ENCODE measurements around the gene HPS5. TPM values are rescaled to one million over a fixed set of nuclear protein-coding genes. Genes with fewer than 3 reads are reported as not detected.
A peak's percentile ranks its signal among the peaks of the same experiment; 100 is the strongest.

The HPS5 gene
- total RNA-seq, 6 experiments from 2014 or later, result 31.4 to 41.5 (median 34.4) TPM

DNA sequence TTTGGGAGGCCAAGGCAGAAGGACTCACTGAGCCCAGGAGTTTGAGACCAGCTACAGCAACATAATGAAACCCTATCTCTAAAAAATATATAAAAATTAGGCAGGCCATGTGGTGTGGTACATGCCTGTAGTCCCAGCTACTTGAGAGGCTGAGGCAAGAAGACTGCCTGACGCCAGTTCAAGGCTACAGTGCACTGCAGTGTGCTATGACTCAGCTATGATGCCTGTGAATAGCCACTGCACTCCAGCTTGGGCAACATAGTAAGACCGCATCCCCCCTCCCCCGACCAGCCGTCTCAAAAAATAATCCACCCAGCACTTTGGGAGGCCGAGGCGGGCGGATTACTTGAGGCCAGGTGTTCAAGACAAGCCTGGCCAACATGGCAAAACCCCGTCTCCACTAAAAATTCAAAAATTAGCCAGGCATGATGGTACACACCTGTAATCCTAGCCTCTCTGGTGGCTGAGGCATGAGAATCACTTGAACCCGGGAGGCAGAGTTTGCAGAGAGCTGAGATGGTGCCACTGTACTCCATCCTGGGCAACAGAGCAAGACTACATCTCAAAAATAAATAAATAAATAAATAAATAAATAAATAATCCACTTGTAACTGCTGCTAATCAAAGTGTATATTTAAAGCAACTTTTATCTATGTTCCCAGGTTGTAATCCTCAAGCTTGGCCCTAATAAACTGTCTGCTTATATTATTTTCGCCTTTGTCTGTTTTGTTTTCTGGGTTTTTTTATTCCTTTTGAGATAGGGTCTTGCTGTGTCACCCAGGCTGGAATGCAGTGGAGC lies 7.8 kb downstream of the HPS5 start:
- Mint-ChIP-seq H3K27me3 (ENCODE audit: insufficient read depth) (no peaks in the 10 kb centered on the region), H3K4me3 (no peak overlapping the region), H3K4me1 (ENCODE audit: low read depth) (peaks cover 59% of the 10 kb centered on the region), H3K9me3 (no peaks in the 10 kb centered on the region), H3K27ac (peak overlapping the region; percentile 60), H3K36me3 (ENCODE audit: low read depth) (peaks cover 55% of the 10 kb centered on the region)
- TF ChIP-seq, protein P1, sequence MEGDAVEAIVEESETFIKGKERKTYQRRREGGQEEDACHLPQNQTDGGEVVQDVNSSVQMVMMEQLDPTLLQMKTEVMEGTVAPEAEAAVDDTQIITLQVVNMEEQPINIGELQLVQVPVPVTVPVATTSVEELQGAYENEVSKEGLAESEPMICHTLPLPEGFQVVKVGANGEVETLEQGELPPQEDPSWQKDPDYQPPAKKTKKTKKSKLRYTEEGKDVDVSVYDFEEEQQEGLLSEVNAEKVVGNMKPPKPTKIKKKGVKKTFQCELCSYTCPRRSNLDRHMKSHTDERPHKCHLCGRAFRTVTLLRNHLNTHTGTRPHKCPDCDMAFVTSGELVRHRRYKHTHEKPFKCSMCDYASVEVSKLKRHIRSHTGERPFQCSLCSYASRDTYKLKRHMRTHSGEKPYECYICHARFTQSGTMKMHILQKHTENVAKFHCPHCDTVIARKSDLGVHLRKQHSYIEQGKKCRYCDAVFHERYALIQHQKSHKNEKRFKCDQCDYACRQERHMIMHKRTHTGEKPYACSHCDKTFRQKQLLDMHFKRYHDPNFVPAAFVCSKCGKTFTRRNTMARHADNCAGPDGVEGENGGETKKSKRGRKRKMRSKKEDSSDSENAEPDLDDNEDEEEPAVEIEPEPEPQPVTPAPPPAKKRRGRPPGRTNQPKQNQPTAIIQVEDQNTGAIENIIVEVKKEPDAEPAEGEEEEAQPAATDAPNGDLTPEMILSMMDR (IDR thresholded peaks at IDR 0.05), result no peak
- no peak for DNase-seq

- peaks cover 64% of the 10 kb centered on the region for H3K36me3 Mint-ChIP-seq (ENCODE audit: low read depth)
- H3K4me1 Mint-ChIP-seq (ENCODE audit: low read depth), result peaks cover 54% of the 10 kb centered on the region
- no peaks in the 10 kb centered on the region for H3K9me3 Mint-ChIP-seq
- TF ChIP-seq, protein P1 (IDR thresholded peaks at IDR 0.05), result no peak
- H3K4me3 Mint-ChIP-seq, result peak overlapping the region; percentile 69
- H3K27me3 Mint-ChIP-seq (ENCODE audit: insufficient read depth), result no peaks in the 10 kb centered on the region
- peak overlapping the region; percentile 88 for H3K27ac Mint-ChIP-seq
- peak; percentile 46 for DNase-seq
Measured at GRCh38 chr11:18312663-18313420, 9.1 kb downstream of the HPS5 start.

DNA sequence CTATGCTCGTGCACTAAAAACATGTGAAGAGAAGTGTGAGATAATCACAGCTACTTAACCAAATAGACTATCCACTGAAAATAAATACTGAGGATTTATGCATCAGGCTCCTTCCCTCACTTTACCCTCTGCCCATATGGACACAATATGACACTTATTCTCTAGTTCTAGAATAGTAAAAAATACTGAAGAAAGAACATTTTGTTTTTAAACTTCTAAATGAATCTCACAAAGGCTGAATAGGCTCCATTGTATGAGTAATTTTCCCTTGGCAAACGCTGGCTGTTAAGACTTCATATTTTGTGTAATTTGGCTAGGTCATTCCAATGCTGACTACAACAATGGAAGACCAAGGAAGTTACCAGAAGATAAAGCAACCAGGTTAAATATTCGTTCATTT lies 9.9 kb downstream of the HPS5 start:
- TF ChIP-seq, protein P1 (IDR thresholded peaks at IDR 0.05), result no peak
- no peaks in the 10 kb centered on the region for H3K27me3 Mint-ChIP-seq (ENCODE audit: insufficient read depth)
- DNase-seq, result peak; percentile 13
- peak overlapping the region; percentile 69 for H3K4me3 Mint-ChIP-seq
- peaks cover 59% of the 10 kb centered on the region for H3K36me3 Mint-ChIP-seq (ENCODE audit: low read depth)
- H3K9me3 Mint-ChIP-seq, result no peaks in the 10 kb centered on the region
- H3K4me1 Mint-ChIP-seq (ENCODE audit: low read depth), result peaks cover 54% of the 10 kb centered on the region
- peak overlapping the region; percentile 88 for H3K27ac Mint-ChIP-seq

- TF ChIP-seq, protein P1 (IDR thresholded peaks at IDR 0.05), result no peak
- Mint-ChIP-seq H3K4me3 (no peak overlapping the region), H3K27me3 (ENCODE audit: insufficient read depth) (no peaks in the 10 kb centered on the region), H3K27ac (peak overlapping the region; percentile 73), H3K4me1 (ENCODE audit: low read depth) (peaks cover 54% of the 10 kb centered on the region), H3K9me3 (no peaks in the 10 kb centered on the region), H3K36me3 (ENCODE audit: low read depth) (peaks cover 60% of the 10 kb centered on the region)
- DNase-seq, result no peak
Measured at GRCh38 chr11:18310800-18311340, 11.1 kb downstream of the HPS5 start.

DNA sequence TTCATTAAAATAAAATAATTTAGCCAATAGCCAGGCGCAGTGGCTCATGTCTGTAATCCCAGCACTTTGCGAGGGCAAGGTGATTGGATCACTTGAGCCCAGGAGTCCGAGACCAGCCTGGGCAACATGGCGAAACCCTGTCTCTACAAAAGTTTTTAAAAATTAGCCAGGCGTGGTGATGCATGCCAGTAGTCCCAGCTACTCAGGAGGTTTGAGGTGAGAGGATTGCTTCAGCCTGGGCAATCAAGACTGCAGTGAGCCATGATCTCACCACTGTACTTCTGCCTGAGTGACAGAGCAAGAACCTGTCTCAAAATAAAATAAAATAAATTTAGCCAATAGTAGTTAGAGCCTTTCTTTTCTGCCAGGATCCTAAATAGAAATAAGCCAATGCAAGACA lies 12.2 kb downstream of the HPS5 start:
- Mint-ChIP-seq H3K27me3 (ENCODE audit: insufficient read depth) (no peaks in the 10 kb centered on the region), H3K4me1 (ENCODE audit: low read depth) (peaks cover 47% of the 10 kb centered on the region), H3K27ac (no peak overlapping the region), H3K4me3 (no peak overlapping the region), H3K36me3 (ENCODE audit: low read depth) (peaks cover 52% of the 10 kb centered on the region), H3K9me3 (no peaks in the 10 kb centered on the region)
- no peak for DNase-seq
- TF ChIP-seq, protein P1 (IDR thresholded peaks at IDR 0.05), result no peak

Measured in HFFc6 (cell line).